Tongue (tissue), 2 donors: ENCODE data around the gene SLX9. TPM values are rescaled to one million over a fixed set of nuclear protein-coding genes. Genes with fewer than 3 reads are reported as not detected.
A peak's percentile ranks its signal among the peaks of the same experiment; 100 is the strongest.

Experiments
- DNase-seq: peaks from one replicate; pipeline ENCODE4 v3.0.0-alpha.2; 2015
- total RNA-seq: library from RNA; depleted of rRNA; stranded (reverse); fragments of >200 nt; gene quantifications from one replicate; pipeline ENCODE4 v1.2.3, GENCODE V29; 2014

SLX9 gene
- total RNA-seq, 1 donor from 2014 or later = 19.5 TPM

DNA sequence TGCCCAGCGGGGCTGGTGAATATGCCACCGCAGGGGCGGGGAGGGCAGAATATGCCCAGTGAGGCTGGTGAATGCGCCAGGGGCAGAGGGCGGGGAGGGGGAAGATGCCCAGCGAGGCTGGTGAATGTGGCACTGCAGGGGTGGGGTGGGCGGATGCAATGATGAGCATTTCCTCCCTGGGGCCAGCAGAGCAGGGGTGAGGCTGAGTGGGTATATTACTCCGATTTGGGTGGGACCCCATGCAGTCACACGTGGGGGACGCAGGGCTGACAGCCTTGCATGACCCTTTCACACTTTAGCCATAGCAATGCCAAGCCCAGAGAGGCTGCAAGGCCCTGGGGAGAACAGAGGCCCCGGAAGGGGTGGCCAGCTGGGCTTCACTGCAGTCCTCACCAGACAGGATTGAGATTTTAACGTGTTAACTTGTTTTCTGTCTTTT, 9.3 kb upstream of the SLX9 start:
- DNase-seq = no peak

DNA sequence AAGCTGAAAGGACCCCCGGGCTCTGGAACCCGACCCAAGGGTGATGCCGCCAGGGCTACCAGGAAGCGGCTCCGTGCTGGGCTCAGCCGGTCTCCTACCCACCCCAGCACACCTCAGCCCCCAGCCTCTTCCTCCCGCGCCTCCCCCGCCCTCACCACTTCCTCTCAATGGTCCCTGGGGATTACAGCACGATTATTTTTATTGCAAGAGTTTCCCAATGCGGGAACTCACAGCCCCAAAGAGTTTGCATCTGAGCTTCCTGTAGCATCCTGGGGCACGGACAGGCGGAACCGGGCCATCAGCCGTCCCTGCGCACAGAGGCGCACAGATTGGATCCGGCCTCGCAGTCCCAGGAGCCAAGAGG, 8.7 kb upstream of the SLX9 start:
- DNase-seq = peak; percentile 19

DNA sequence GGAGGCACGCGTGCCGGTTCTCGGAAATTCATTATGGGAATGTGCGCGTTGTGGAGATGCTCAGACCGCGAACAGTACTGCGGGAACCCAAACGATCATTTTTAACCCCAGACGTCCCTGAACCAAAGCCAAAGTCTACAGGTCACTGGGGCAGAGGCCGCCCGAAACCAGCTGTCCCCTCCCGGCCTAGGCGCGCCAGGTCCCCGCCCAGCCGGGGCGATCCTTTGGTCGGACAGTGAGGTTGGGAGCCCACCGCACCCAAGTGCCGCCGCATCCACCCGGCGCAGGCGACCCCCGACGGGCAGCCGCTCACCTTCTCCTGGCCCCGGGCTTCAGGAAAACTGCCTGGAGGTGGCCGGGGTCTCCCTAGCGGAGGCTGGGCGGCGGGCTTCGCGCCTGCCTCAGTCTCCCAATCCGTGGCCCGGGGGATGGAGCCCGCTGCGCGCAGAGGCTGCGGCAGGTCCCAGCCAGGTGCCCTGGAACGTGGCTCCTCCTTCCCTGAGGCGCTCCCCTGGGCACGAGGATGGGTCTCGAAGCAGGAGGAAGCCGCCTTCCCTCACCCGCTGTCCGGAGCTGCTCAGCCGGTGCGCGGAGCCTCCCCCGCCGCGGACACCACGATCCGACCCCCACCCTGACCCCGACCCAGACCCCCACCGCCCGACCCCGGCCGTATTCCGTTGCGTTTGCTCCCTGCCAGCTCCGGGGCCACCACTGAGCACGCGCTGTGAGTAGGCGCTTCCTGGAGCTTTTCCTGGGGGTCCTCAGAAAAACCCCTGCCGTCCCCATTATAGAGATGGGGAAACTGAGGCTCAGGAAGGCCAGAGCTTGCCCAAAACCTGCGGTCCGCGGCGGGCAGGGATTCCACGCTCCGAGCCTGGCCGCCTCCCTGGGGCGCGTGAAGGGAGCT, 8.1 kb upstream of the SLX9 start:
- no peak for DNase-seq

DNA sequence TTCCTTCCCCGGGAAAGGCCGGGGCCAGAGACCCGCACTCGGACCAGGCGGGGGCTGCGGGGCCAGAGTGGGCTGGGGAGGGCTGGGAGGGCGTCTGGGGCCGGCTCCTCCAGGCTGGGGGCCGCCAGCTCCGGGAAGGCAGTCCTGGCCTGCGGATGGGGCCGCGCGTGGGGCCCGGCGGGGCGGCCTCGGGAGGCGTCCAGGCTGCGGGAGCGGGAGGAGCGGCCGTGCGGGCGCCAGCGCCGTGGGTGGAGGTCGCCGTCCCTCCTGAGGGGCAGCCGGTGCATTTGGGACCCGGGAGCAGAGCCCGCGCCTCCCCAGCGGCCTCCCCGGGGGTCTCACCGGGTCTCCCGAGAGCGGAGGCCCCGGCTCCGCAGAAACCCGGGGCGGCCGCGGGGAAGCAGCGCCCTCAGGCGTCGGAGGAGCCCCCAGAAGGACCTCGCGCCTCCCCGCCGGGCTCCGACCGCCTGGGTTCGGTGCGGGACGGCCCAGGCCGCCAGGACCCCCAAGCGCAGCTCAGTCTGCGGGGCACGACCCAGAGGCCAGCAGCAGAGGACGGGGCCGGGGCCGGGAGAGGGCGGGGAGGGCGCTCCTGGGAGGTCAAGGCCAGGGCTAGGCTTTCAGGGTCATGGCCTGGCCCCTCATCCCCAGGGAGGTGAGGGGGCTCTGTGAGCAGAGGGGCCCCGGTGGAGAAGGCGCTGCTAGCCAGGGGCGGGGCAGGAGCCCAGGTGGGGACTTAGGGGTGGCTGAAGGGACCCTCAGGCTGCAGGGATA, 7.2 kb upstream of the SLX9 start:
- no peak for DNase-seq

DNA sequence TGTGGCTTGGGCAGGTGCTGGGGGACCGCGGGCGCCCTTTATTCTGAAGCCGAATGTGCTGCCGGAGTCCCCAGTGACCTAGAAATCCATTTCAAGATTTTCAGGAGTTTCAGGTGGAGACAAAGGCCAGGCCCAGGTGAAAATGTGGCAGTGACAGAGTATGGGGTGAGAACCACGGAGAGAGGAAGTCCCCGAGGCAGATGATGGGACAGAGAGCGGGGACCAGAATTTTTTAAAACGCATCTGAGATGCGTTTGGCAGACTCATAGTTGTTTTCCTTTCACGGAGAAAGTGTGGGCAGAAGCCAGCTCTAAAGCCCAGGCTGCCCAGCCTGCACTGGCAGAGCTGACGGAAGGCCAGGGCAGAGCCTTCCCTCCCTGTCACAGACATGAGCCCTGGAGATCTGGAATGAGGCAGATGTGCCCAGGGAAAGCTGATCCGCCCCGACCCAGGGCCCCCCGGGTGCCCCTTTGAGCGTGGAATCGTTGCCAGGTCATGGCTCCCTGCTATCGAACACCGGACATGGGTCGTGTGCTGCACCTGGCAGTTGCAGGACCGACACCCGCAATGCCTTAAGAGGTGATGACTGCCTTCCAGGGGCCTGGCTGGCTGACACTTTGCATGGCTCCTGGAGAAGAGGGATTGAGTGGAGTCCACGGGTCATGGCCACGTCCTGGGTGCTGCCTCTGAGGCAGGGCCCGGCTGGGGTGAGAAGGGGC, 6.5 kb upstream of the SLX9 start:
- DNase-seq = no peak

DNA sequence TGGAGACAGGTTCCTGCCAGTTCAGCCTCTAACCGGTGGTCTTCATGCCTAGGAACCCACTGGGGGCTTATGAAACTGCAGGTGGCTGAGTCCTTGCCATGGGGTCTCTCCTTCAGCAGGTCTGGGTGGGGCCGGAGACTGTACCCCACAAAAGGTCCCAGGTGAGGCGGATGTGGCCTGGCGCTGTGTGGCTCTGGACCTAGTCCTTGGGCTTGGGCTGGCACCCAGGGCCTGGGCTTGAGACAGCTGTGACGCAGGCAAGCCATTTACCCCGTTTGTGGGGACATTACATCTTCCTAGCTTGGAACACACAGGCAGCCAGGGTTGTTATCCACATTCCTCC, 5.9 kb upstream of the SLX9 start:
- no peak for DNase-seq

DNA sequence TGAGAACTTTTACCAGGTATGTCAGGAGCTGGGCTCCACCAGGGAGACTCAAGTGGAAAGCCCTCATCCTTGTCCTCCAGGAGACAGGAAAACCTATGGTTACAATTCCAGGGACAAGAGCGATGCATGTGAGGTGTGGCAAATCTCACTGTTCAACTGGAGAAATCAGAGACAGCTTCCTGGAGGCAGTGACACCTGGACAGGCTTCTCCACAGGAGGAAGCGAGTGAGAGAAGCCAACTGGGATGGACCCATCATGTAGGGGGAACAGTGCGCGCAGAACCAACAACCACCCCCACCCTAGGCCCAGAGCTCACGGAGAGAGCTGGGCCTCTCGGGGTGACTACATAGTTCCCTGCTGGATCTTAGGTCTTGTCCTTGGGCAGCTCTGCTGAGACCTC, 5.6 kb upstream of the SLX9 start:
- no peak for DNase-seq

DNA sequence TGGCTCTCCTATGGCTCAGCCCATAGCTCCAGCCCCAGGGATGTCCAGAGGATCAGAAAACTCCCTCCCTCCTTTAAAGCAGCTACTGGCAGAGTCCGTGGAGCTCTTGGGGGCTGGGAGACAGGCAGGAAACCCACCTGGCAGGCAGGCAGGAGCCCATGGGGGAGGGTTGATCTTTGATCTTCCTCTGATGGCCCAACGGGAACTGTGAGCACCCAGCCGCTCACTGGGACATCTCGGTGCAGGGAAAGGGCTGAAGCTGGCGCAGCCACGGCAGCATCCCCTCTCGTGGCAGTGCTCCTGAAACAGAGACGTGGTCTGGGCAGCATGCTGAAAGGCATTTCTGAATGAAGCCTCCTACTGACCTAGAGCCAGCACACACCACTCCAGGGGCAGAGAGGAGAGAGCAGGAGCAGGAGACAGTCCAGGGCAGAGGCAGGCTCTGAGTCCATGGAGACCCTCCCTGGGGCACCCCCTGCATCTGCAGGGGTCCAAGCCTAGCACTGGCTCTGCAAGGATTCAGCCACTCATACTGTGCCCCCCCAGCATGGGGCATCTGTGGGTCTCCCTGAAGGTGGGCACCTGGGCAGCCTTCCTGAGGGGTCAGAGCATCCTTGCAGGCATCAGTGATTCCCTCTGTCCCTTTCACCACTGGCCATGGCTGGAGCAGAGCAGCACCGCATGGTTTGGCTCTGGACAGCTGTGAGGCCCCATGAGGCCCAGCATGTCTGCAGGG, 4.9 kb upstream of the SLX9 start:
- DNase-seq = no peak

DNA sequence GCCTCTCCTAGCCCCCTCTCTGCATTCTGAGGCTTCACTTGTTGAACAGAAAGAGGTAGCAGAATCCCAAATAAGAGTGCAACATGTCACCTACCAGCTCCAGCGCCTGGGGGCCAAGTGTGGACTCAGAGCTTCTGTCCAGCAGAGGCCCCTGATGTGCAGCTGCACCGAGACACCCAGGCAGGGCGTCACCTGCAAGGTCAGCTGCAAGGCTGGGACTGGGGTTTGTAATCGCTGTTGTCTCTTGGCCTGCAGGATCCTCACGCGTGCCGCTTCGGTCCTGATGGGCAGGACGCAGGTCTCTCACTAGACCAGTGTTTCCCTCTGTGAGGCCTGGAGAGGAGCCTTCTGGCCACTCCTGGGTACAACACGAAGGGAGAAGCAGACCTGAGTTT, 4.3 kb upstream of the SLX9 start:
- no peak for DNase-seq

DNA sequence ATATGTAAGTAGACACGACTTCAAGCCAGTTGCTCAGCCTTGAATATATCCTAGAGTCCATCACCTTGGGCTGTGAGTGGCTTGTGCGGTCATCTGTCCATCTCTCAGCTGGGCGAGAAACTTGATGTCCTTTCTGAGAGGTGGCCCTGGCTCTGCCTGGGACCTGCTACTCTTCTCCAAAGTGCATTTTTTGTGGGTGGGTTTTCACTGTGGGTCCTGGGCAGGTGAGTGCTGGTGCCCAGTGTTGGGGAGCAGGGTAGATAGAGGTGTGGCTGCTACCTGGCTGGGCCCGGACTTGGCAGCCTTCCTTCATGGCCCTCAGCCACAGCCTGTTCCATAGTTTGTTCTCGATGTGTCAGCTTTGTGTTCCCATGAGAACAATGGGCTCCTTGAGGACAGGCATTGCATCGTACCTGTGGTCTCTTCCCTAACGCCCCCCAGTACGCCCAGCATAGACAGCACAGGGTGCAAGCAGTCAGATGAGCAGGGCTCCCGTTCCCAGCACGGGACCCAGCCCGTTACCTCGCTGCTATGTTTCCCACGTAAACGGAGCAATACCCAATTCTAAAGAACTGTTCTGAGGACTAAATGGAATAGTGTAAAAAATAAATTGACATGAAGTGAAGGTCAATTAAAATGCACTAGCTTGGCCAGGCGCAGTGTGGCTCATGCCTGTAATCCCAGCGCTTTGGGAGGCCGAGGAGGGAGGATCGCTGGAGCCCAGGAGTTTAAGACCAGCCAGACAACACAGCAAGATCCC, 877 bp upstream of the SLX9 start:
- no peak for DNase-seq

DNA sequence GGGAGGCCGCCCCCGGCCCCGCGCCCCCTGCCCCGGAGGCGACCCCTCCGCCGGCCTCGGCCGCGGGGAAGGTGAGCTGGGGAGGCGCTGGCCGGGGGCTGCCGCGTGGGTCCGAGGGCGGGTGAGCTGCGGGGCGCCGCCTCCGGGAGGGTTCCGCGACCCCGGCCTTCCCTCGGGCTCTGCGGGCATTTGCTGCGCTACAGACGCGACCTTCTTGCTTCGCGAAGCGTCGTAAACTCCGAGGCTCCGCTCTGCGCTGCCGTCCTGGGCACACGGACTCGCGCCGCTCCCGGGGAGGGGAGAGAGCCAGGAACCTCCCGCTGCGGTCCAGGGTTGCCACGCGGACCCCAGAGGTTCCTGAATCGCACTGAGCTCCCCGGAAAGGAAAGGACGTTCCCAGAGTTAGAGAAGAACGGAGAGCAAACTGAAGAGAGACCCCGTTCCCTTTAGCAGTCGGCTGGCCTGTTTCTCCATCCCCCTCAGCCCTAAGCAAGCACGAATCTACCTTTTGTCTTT, 345 bp downstream of the SLX9 start:
- DNase-seq = no peak

DNA sequence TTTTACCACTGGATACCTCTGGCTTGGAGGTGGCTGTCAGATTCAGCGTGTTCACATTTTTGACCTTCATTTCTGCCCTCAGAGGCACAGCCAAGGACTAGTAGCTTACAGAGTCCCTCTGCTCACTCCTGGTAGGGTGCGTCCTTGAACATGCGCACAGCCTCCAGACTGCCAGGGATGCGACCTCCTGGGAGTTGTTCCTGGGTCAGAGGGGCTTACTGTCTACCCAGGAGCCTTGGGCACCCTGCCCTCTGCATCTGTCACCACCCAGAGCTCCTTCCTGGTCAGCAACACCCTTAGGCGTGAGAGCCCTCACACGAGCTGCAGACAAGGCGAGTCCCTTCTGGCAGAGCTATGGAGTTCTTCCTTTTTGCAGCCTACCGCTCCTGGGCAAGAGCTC, 1.7 kb downstream of the SLX9 start:
- DNase-seq = no peak

DNA sequence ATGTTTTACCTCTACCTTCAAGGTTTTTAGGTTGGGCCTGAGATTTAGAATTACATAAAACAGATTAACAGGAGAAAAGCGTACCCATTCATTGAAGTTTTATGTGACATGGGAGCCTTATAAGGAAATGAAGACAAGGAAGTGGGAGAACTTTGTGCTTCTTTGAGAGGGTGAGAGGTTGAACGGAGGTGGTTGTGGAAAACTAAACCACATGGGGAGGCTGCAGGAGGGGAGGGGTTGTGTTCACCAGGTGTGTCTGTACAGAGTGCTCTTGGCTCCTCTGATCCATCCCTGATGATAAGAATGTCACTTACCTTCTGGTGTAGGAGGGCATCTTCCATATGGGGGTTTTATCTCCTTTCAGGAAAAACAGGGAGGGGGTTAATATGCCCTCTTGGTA, 2.7 kb downstream of the SLX9 start:
- DNase-seq = no peak

DNA sequence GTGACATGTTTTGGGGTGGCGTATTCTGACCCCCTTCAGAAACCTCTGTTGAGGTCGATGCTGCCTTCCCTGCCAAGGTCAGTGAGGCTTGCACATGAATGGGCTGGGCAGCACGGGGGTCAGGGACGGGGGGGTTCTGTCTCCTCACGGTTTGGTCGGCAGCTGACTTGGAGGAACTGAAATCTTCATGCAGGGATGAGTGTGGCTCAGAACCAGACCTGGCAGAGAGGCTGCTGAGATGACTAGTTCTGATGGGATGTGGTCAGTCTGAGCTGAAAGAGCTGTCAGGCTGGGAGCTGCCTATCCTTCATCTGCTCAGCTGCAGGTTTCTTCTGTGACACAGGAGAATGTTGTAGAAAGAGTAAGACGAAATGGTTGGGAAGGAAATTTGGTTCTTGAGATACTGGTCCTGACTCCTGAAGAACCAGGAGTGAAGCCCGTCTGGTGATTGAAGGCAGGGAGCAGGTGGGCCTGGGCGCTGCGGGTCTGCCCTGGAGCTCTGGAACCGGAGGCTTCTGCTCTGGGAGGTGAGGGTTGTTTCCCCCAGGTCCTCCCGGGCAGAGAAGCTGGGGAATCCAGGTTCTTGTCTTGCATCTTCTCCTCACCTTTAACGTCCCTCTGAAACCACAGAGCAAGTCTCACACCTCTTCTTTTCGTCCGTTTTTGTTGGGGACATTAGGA, 3.3 kb downstream of the SLX9 start:
- DNase-seq = no peak

DNA sequence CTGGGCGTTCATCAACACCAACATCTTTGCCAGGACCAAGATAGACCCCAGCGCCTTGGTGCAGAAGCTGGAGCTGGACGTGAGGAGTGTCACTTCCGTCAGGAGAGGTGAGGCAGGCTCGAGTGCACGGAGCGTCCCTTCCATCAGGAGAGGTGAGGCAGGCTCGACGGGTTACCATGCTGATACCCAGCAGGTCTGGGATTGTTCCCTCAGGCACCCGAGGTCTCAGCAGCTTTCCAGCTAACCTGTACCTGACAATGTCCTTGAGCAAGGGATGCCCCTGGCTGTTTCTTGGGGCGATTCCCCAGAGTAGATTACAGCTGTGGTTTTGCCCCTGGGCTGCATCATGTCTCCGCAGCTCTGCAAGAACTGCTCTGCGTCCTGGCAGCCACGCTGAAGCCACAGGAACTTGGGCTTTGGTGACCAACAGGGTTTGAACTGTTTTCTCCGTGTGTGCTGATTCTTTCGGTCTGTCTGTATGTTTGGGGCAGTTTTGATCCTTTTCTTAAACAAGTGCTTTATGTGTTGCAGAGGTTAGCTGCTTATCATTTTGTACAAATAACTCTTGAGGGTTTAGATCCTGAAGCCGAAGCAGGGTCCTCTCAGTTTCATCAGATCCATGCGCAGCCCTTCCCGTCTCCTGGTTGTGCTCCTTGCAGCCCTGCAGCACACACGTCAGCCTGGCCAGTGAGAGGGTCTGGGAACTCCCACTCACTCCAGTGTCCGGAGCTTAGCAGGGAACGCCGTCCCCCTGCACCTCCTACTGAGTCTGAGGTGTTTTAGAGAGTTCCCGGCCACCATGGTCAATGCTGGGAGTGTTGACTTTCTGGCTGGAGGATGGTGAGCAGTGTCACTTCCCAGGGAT, 4.1 kb downstream of the SLX9 start:
- DNase-seq = no peak

DNA sequence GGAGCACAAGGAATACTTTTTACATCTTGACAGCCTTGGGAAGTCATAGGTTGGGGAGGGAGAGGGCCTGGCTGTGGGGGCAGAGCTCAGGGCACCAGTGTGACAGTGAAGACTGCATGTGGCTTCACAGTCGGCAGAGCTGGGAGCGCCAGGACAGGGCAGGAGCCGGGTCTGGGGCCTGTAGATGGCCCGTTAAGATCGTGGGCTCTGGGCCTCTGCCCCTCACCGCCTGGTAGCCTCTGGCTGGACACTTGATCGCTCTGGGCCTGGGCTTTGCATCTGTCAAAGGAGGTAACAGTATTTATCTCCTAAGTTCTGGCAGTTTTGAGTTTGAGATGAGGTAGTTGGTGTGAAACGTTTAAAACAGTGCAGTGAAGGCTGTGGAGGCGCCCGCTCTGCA, 4.8 kb downstream of the SLX9 start:
- no peak for DNase-seq

DNA sequence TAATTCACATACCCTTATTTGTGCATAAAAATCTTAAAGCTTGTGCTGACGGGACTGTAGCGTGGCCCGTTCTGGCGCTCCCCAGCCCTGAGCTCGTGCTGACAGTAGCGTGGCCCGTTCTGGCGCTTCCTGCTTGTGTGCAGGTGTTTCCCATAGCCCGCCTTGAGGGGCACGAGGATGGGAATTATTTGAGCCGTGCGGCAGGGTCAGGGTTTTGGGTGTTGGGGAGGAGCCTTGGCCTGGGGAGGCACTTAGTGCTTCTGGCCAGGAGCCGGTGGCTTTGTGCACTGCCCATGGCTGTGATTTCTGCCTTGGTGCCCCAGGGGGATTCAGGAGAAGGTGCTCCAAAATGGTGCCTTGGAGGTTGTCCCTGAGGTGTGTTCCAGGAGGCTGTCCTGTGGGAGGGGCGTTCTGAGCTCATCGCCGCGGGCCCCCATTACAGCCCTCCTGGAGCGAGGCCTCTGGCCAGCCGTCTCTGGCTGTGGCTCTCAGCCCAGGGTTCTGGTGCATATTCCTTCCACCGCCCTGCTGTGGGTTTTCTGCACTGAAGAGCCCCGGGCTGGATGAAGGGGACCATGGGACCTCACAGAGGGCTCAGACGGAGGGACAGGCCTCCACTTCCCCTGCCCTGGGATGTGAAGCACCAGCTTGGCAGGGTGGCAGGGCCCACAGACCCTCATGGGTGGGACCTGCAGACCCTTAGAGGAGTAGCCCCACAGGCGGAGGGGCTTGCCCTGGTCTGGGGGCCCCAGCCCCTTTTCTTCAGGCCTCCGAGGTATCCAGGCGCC, 6.6 kb downstream of the SLX9 start:
- DNase-seq = no peak

DNA sequence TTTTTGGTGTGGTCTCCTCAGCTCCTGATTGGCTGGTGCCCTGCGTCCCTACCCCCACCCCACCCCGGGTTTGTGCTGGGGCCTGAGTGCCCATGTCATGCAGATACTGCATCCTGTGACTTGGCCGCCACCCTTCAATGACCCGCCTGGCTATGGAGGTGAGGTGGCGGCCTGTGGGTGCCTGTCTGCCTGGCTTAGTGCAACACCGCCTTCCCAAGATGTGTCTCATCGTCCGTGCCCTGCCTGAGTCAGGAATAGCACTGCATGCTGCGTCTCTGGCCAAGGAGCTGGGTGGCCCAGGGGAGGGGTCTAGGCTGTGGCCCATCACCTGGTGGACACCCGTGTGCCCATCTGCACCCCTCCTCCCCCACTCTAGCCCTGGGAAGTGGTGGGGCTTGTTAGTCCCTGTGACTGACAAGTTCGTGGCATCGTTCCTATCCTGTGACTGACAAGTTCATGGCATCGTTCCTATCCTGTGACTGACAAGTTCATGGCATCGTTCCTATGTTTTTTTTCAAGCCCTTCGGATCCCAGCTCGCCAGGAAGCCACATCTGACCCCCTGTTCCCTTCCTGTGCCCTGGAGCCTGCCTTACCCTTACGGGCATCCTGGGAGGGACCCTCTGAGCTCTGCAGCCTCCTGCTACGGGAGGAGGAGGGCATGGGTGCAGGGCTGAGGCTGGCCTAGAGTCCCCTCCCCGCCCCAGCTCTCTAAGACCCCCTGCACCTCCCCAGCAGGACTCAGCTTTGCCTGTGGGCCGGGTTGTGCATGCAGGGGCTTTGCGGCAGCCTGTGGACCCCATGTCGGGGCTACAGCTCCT, 7.5 kb downstream of the SLX9 start:
- DNase-seq = no peak
